NCI-H1048 (cell line): ENCODE results near the gene SERTAD3.
"Not testable (repeated sequence)": the region's sequence is repeated elsewhere in the genome, so short reads cannot be mapped to it uniquely, and the experiment has no call there.

Experiments used
- DNase-seq: peaks from one replicate; lab custom pipeline; 2025; lab: John Stamatoyannopoulos, UW

Gene SERTAD3

GRCh38 chr19:40444000-40444824 lies at the start of gene SERTAD3:
Gene SERTAD3, minus strand, starts transcription at chr19:40444335. Its CDS starts 2,255 bp downstream, at chr19:40442080.
- DNase-seq: peak; percentile 82

- DNase-seq: no peak
Measured at GRCh38 chr19:40493778-40494177, 49.6 kb upstream of the SERTAD3 start.

- no peak for DNase-seq
Measured at GRCh38 chr19:40492274-40492673, 48.1 kb upstream of the SERTAD3 start.

- no peak for DNase-seq
Measured at GRCh38 chr19:40489882-40490230, 45.7 kb upstream of the SERTAD3 start.

- DNase-seq: no peak
Measured at GRCh38 chr19:40486017-40486416, 41.9 kb upstream of the SERTAD3 start.

GRCh38 chr19:40475878-40476644 lies 31.9 kb upstream of the SERTAD3 start:
- DNase-seq: not testable (repeated sequence)

- DNase-seq: no peak
Measured at GRCh38 chr19:40474737-40475136, 30.6 kb upstream of the SERTAD3 start.

GRCh38 chr19:40472516-40472915 lies 28.4 kb upstream of the SERTAD3 start:
- no peak for DNase-seq

GRCh38 chr19:40471111-40471510 lies 27.0 kb upstream of the SERTAD3 start:
- DNase-seq: no peak

- DNase-seq: no peak
Measured at GRCh38 chr19:40469011-40469410, 24.9 kb upstream of the SERTAD3 start.

- no peak for DNase-seq
Measured at GRCh38 chr19:40466985-40467734, 23.0 kb upstream of the SERTAD3 start, which contains the start of gene SPTBN4. Gene SPTBN4, plus strand, starts transcription at chr19:40467001. Its CDS starts 5,621 bp downstream, at chr19:40472622.

GRCh38 chr19:40466219-40466984 lies 22.3 kb upstream of the SERTAD3 start:
- DNase-seq: no peak

- DNase-seq: peak; percentile 94
Measured at GRCh38 chr19:40465557-40466218, 21.6 kb upstream of the SERTAD3 start, which contains the start of gene BLVRB. Gene BLVRB, minus strand, starts transcription at chr19:40465745. Its CDS starts 57 bp downstream, at chr19:40465688.

- no peak for DNase-seq
Measured at GRCh38 chr19:40465025-40465556, 21.0 kb upstream of the SERTAD3 start.

GRCh38 chr19:40464059-40465024 lies 20.2 kb upstream of the SERTAD3 start:
- DNase-seq: peak; percentile 37

- DNase-seq: not testable (repeated sequence)
Measured at GRCh38 chr19:40463587-40464037, 19.5 kb upstream of the SERTAD3 start.

- DNase-seq: no peak
Measured at GRCh38 chr19:40461669-40462221, 17.6 kb upstream of the SERTAD3 start.

GRCh38 chr19:40460185-40460584 lies 16.1 kb upstream of the SERTAD3 start:
- no peak for DNase-seq

- no peak for DNase-seq
Measured at GRCh38 chr19:40458597-40458974, 14.5 kb upstream of the SERTAD3 start.
